Ovary (tissue), 9 donors: ENCODE measurements around the gene ACAP3. TPM values are rescaled to one million over a fixed set of nuclear protein-coding genes. Genes with fewer than 3 reads are reported as not detected.

Experiments used
- DNase-seq, 5 donors: peaks; one replicate each; pipeline ENCODE4 v3.0.0-alpha.2; 2019 to 2020
- H3K27ac ChIP-seq, 2 donors: fragments of 200-600 bp; one replicate each; pipeline versions ENCODE4 v1.5.1 to v1.8.0; 2019 to 2022
- H3K27me3 ChIP-seq: fragments of 200-600 bp; one replicate; pipeline ENCODE4 v1.8.0; 2022
- H3K36me3 ChIP-seq: fragments of 200-600 bp; sonication (generic); one replicate; pipeline ENCODE4 v1.5.1; 2019
- H3K4me1 ChIP-seq: one replicate; pipeline ENCODE4 v1.8.1; 2013; ENCODE audit warnings: mild to moderate bottlenecking, moderate library complexity; ENCODE audit not compliant: insufficient read depth
- H3K4me3 ChIP-seq: fragments of 200-600 bp; sonication (generic); one replicate; pipeline ENCODE4 v1.5.1; 2017
- H3K9me3 ChIP-seq, 2 donors: fragments of 200-600 bp in 1 of 2; sonication (generic) in 1 of 2; one replicate each; pipeline versions ENCODE4 v1.5.1 to v1.8.1; 2013 to 2019; ENCODE audit warnings: mild to moderate bottlenecking in 1 of 2, moderate library complexity in 1 of 2
- CTCF ChIP-seq, 3 donors: fragments of 450-650 bp in 2 of 3; fragments of 200-600 bp in 1 of 3; IDR thresholded peaks; one replicate each; pipeline versions ENCODE4 v1.5.1 to v1.8.0; 2016 to 2022; ENCODE audit warnings: antibody characterized with exemption in 3 of 3, mild to moderate bottlenecking in 1 of 3
- EP300 ChIP-seq: sonication (generic); formaldehyde crosslinking; IDR thresholded peaks from one replicate; pipeline ENCODE4 v1.6.1; 2017; ENCODE audit warnings: antibody characterized with exemption
- POLR2A ChIP-seq: fragments of 450-650 bp; IDR thresholded peaks from one replicate; pipeline ENCODE4 v1.6.1; 2017; ENCODE audit warnings: antibody characterized with exemption, mild to moderate bottlenecking, moderate library complexity
- WGBS, 3 donors: extraction: QIAGEN DNeasy Blood & Tissue Kit in 1 of 3; methylation state at CpG; one replicate each; pipeline versions ENCODE4 v1.1.5 to v1.1.7; 2013 to 2017; 5-methylcytosine and 5-hydroxymethylcytosine counted together
- intact Hi-C, 4 donors: fragments of 100-400 bp; cut with DNase I; formaldehyde crosslinking; loops; one replicate each; pipeline versions ENCODE4 v1.11.0 to v1.15.1; 2022 to 2023
- polyA plus RNA-seq, 2 donors: library from polyadenylated mRNA; stranded (reverse); fragments of 200-250 nt in 1 of 2; fragments of 350-450 nt in 1 of 2; fragmentation: Illumina TruSeq in 1 of 2; extraction: RNeasy Lipid Tissue Mini Kit (QIAGEN cat#74804) in 1 of 2; gene quantifications; one replicate each; pipeline ENCODE4 v1.2.3, GENCODE V29; 2013 to 2014
- total RNA-seq, 7 donors: library from RNA; depleted of rRNA in 2 of 7; stranded (reverse); fragments of >200 nt in 2 of 7; fragmentation: NEBNext Ultra II Directional in 3 of 7; extraction: Animal tissue kit (Norgen Biotek cat#: 25700) in 3 of 7; gene quantifications; one replicate each; pipeline versions ENCODE4 v1.1.0 to v1.2.4, GENCODE V29; 2016 to 2023
- donor health status: DM: no; HTN: no; CAD: no; lungs with moderate emphysema.
- donor health status: DM: no; HTN: no; CAD: no.
- donor health status: Bipolar disorder and iron deficiency.
- donor health status: DM: yes; HTN: yes; CAD: no.
- donor health status: DM: no; HTN: no; CAD: no.
- donor health status: DM: yes; HTN: yes; CAD: no.

The ACAP3 gene
- total and polyA plus RNA-seq, 9 donors = 3.5 to 62.4 (median 45.1) TPM

GRCh38 chr1:1283821-1284220 is 23.9 kb downstream of the ACAP3 start:
- WGBS, 3 donors = 3 to 11% (median 3%) methylated on average over 3 to 8 of the region's 9 CpGs
- TF ChIP-seq EP300 = no peak
- no peak for TF ChIP-seq POLR2A
- no peak for TF ChIP-seq CTCF (IDR thresholded peaks at IDR 0.05)
- H3K36me3 ChIP-seq = no peaks in the 10 kb centered on the region
- H3K27me3 ChIP-seq = no peaks in the 10 kb centered on the region
- no peaks in the 10 kb centered on the region for H3K9me3 ChIP-seq
- no peak for DNase-seq
- H3K4me1 ChIP-seq = no peaks in the 10 kb centered on the region
- H3K27ac ChIP-seq = no peak overlapping the region
- intact Hi-C loops = no loop called here
- H3K4me3 ChIP-seq = no peak overlapping the region

- intact Hi-C loops = no loop called here
- no peaks in the 10 kb centered on the region for H3K4me1 ChIP-seq
- H3K27me3 ChIP-seq = no peaks in the 10 kb centered on the region
- H3K27ac ChIP-seq = no peak overlapping the region
- no peak overlapping the region for H3K4me3 ChIP-seq
- DNase-seq = no peak
- no peaks in the 10 kb centered on the region for H3K36me3 ChIP-seq
- no peaks in the 10 kb centered on the region for H3K9me3 ChIP-seq
- no peak for TF ChIP-seq POLR2A
- no peak for TF ChIP-seq CTCF (IDR thresholded peaks at IDR 0.05)
- TF ChIP-seq EP300 = no peak
- 74 to 86% (median 80%) methylated on average over 12 to 14 of the region's 14 CpGs for WGBS, 3 donors
These were observed 24.7 kb downstream of the ACAP3 start for GRCh38 chr1:1282998-1283397.

- no peaks in the 10 kb centered on the region for H3K36me3 ChIP-seq
- H3K27ac ChIP-seq = no peak overlapping the region
- H3K9me3 ChIP-seq = no peaks in the 10 kb centered on the region
- H3K4me1 ChIP-seq = no peaks in the 10 kb centered on the region
- intact Hi-C loops = no loop called here
- TF ChIP-seq CTCF (IDR thresholded peaks at IDR 0.05) = no peak
- H3K27me3 ChIP-seq = no peaks in the 10 kb centered on the region
- peak in 2 of 5 donors; percentile 35 to 57 for DNase-seq
- no peak overlapping the region for H3K4me3 ChIP-seq
- 20 to 38% (median 23%) methylated on average over 22 to 26 of the region's 26 CpGs for WGBS, 3 donors
These were observed 26.0 kb downstream of the ACAP3 start for GRCh38 chr1:1281533-1282321.

GRCh38 chr1:1280782-1281481 is 26.8 kb downstream of the ACAP3 start:
- Histone ChIP-seq H3K4me1 (no peaks in the 10 kb centered on the region), H3K4me3 (no peak overlapping the region), H3K9me3 (no peaks in the 10 kb centered on the region), H3K27ac (no peak overlapping the region), H3K36me3 (no peaks in the 10 kb centered on the region), H3K27me3 (no peaks in the 10 kb centered on the region)
- 80 to 89% (median 82%) methylated on average over 18 to 21 of the region's 21 CpGs for WGBS, 3 donors
- no peak for DNase-seq
- intact Hi-C loops = no loop called here
- TF ChIP-seq CTCF (IDR thresholded peaks at IDR 0.05) = no peak
- TF ChIP-seq EP300 = no peak
- TF ChIP-seq POLR2A = no peak
